Activated naive CD4-positive, alpha-beta T cell treated with anti-CD3 and anti-CD28 coated beads, Interleukin-2, amount 50 U/mL, for 72 hours (primary cell): ENCODE data around the gene NQO2. TPM values are rescaled to one million over a fixed set of nuclear protein-coding genes. Genes with fewer than 3 reads are reported as not detected.
"Not testable (repeated sequence)": the region's sequence is repeated elsewhere in the genome, so short reads cannot be mapped to it uniquely, and the experiment has no call there.

ENCODE experiments used
- ATAC-seq, 2 donors: fragments of 150-1000 bp; cut with Tn5 transposase; 2 replicates each; pipeline ENCODE4 v1.10.0; 2021; ENCODE audit warnings: mild to moderate bottlenecking in 2 of 2, moderate library complexity in 2 of 2
- DNase-seq, 2 donors: peaks; one replicate each; pipeline ENCODE4 v3.0.0; 2021 to 2022; ENCODE audit warnings: low spot score in 2 of 2
- H3K27ac Mint-ChIP-seq, 2 donors: one replicate each; pipeline ENCODE4 v1.8.0; 2022; ENCODE audit warnings: mild to moderate bottlenecking in 2 of 2, mixed read lengths in 2 of 2
- H3K36me3 Mint-ChIP-seq, 2 donors: one replicate each; pipeline ENCODE4 v1.8.0; 2022; ENCODE audit warnings: mixed read lengths in 2 of 2
- H3K9me3 Mint-ChIP-seq, 2 donors: one replicate each; pipeline ENCODE4 v1.8.0; 2022; ENCODE audit warnings: mixed read lengths in 2 of 2
- total RNA-seq, 2 donors: library from RNA; stranded (reverse); gene quantifications; one replicate each; pipeline ENCODE4 v1.2.3, GENCODE V29; 2022

Gene NQO2
- total RNA-seq, 2 donors from 2014 or later, result 33.4 to 37.5 TPM

- DNase-seq, result no peak
- ATAC-seq, result no peak
- Mint-ChIP-seq H3K36me3 (peaks cover 43 to 45% of the 10 kb centered on the region in 2 donors), H3K27ac (no peak overlapping the region), H3K9me3 (peaks cover 12 to 14% of the 10 kb centered on the region in 2 donors)
Observed at GRCh38 chr6:3014675-3015066, 15.0 kb downstream of the NQO2 start.

GRCh38 chr6:3015144-3015543, 15.4 kb downstream of the NQO2 start:
- no peak overlapping the region for H3K27ac Mint-ChIP-seq
- peaks cover 10 to 12% of the 10 kb centered on the region in 2 donors for H3K9me3 Mint-ChIP-seq
- DNase-seq, result no peak
- no peak for ATAC-seq
- H3K36me3 Mint-ChIP-seq, result peaks cover 40 to 43% of the 10 kb centered on the region in 2 donors

DNA sequence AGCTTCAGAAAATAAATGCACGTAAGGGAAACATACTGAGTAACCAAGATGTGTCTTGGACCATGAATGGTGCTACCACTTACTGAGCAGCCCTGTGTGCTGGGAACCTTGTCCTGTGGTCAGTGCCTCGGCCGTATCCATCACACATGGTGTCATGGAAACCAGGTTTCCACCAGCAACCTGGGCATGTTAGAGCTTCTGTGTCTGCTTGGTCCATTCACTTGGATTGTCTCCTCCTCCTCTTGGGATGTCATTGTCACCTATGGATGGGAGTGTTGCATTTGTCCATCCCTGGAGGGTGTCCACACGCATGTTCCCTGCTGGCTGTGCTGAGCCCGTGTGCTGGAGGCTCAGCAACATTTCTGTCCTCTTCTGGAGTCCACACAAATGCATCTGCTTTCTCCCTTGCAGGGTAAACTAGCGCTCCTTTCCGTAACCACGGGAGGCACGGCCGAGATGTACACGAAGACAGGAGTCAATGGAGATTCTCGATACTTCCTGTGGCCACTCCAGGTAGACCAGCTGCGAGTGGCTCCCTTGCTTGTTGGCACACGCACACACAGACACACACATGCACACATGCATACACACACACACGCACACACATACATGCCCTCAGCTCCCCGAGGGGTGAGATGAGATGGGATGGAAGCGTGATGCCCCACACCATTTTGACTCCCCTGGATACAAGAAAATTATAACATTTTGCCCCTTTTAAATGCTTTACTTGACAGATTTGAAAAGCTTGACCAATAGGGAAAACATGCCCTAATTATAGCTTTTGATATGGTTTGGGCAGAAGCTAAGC, 17.0 kb downstream of the NQO2 start:
- ATAC-seq, result no peak
- H3K36me3 Mint-ChIP-seq, result peaks cover 25 to 34% of the 10 kb centered on the region in 2 donors
- no peak for DNase-seq
- peaks cover under 1 to 9% of the 10 kb centered on the region in 2 donors for H3K9me3 Mint-ChIP-seq
- H3K27ac Mint-ChIP-seq, result no peak overlapping the region

- Mint-ChIP-seq H3K9me3 (peaks cover 0 to 2% of the 10 kb centered on the region in 2 donors), H3K27ac (peak overlapping the region in 1 of 2 donors; percentile 15), H3K36me3 (peaks cover 18 to 28% of the 10 kb centered on the region in 2 donors)
- no peak for ATAC-seq
- DNase-seq, result no peak
Observed at GRCh38 chr6:3017304-3017703, 17.6 kb downstream of the NQO2 start.

- Mint-ChIP-seq H3K36me3 (peaks cover 23 to 27% of the 10 kb centered on the region in 2 donors), H3K27ac (no peak overlapping the region), H3K9me3 (no peaks in the 10 kb centered on the region)
- no peak for ATAC-seq
- DNase-seq, result no peak
Observed at GRCh38 chr6:3019065-3019464, 19.4 kb downstream of the NQO2 start.

DNA sequence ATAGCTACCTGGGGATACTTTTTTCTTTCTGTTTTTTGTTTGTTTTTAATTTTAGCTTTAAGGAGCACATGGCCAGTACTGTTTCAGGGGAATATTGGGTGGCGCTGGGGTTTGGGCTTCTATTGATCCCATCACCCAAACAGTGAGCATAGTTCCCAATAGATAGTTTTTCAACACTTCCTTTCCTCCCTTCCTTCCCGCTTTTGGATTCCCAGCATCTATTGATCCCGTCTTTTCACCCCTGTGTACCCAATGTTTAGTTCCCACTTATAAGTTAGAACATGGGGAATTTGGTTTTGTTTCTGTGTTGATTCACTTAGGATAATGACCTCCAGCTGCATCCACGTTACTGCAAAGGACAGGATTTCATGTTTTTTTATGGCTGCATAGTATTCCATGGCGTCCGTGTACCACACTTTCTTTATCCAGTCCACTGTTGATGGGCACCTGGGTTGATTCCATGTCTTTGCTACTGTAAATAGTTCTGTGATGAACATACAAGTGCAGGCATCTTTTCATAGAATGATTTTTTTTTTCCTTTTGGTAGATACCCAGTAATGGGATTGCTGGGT, 20.1 kb downstream of the NQO2 start:
- DNase-seq, result no peak
- Mint-ChIP-seq H3K27ac (no peak overlapping the region), H3K9me3 (no peaks in the 10 kb centered on the region), H3K36me3 (peaks cover 23 to 24% of the 10 kb centered on the region in 2 donors)
- no peak for ATAC-seq

DNA sequence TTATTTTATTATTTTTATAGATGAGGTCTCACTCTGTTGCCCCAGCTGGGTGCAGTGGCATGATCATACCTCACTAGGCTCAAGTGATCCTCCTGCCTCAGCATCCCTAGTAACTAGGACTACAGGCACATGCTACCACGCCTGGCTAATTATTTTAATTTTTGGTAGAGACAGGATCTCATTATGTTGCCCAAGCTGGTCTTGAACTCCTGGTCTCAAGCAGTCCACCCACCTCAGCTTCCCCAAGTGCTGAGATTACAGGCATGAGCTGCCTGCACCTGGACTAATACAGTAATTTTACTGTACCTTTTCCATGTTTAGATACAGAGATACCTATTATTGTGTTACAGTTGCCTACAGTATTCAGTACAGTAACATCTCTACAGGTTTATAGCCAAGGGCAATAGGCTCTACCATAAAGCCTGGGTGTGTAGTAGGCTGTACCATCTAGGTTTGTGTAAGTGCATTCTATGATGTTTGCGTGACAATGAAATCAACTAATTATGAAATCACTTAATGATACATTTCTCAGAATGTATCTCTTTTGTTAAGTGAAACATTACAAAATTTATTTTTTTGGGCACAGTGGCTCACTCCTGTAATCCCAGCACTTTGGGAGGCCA, 21.4 kb downstream of the NQO2 start:
- ATAC-seq, H3K9me3 Mint-ChIP-seq, H3K27ac Mint-ChIP-seq, DNase-seq: not testable (repeated sequence)
- peaks cover 23 to 24% of the 10 kb centered on the region in 2 donors for H3K36me3 Mint-ChIP-seq

DNA sequence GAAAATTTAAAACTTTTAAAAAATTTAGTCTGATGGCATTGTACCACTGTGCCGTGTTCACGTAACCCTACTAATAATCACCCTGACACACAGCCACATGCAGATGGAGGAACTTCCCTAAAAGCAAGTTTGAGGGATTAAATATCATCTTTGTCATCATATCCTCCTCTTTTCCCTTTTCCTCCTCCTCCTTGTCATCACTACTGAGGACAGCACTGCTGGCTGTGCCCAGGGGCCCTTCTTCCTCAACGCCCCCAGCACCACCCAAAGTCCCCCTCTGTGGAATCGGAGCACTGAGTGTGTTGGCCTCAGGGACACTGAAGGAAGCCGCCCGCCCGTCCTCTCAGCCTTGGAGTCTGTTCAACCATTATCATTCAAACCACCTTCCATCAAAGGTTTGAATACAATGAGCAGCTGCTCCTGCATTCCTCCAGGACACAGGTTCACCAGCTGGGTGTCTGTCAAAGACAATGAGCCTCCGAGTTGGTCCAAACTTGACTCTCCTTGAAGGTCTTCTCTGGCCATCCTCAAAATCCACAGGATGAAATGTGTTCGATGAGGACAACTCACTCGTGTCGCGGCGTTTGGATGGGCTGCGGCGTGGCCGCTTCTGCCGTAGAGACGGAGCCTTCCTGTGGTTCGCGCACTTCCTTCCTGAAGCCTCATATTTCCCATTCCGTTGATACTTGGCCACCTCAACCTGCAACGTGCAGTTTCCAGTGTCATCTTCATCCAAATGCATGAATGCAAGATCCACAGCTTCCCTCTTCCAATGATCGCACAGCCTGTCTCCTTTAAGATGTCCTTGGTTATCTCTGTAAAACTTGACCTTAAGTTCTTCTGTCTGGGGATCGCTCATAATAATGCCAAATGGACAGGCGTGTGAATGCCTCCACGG, 23.3 kb downstream of the NQO2 start:
- peak; percentile 16 to 33 for ATAC-seq
- Mint-ChIP-seq H3K36me3 (peaks cover 17 to 24% of the 10 kb centered on the region in 2 donors), H3K9me3 (no peaks in the 10 kb centered on the region), H3K27ac (peak overlapping the region; percentile 88 to 97)
- peak; percentile 26 to 64 for DNase-seq

GRCh38 chr6:3023663-3024483, 24.2 kb downstream of the NQO2 start:
- Mint-ChIP-seq H3K36me3 (peaks cover 17 to 24% of the 10 kb centered on the region in 2 donors), H3K27ac (peak overlapping the region; percentile 88 to 97), H3K9me3 (no peaks in the 10 kb centered on the region)
- ATAC-seq, result peak; percentile 92 to 97
- peak; percentile 83 for DNase-seq

DNA sequence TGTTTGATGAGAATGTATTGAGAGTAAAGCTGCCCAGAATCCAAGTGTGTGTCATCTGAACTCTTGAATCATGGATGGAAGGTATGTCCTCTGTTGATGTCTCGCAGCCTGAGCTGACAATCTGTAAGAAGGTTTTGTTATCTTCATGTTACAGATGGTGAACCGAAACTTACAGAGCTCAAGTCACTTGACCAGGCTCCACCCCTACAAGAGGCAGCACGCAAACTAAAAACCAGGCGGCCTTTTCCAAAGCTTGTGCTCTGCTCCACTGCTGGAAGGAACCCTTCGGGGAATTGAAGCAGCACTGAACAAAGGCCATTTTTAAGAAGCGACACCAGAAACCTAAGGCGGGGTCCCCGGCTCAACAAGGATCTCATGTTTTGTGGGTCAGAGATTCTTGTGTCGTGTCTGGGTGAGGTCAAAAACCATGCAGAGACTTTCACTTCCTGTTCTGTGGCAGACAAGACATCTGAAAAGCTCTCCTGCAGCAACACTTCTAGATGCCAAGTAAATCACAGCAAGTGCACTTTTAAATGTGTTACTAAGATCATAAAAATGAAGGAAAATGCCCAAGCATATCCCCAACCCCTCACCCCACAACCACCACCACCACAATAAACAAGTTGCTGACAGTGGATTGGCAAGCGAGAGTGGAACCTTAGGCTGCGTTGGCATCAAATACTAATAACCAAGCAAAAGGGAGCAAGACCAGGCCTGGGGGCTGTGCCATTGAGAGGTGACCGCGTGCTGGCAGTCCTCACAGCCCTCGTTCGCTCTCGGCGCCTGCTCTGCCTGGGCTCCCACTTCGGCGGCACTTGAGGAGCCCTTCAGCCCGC, 27.3 kb downstream of the NQO2 start:
- no peaks in the 10 kb centered on the region for H3K9me3 Mint-ChIP-seq
- peak in 1 of 2 donors; percentile 31 for ATAC-seq
- DNase-seq, result no peak
- H3K36me3 Mint-ChIP-seq, result peaks cover 13 to 17% of the 10 kb centered on the region in 2 donors
- peak overlapping the region; percentile 66 to 83 for H3K27ac Mint-ChIP-seq

GRCh38 chr6:3028156-3028555, 28.5 kb downstream of the NQO2 start:
- not testable (repeated sequence) for H3K9me3 Mint-ChIP-seq, ATAC-seq, DNase-seq, H3K27ac Mint-ChIP-seq
- H3K36me3 Mint-ChIP-seq, result peaks cover 7 to 12% of the 10 kb centered on the region in 2 donors

GRCh38 chr6:3031857-3032640, 32.4 kb downstream of the NQO2 start:
- peaks cover 0 to 3% of the 10 kb centered on the region in 2 donors for H3K36me3 Mint-ChIP-seq
- DNase-seq (no peak), ATAC-seq (peak in 1 of 2 donors; percentile 39)
- no peak overlapping the region for H3K27ac Mint-ChIP-seq
- peaks cover 0 to 3% of the 10 kb centered on the region in 2 donors for H3K9me3 Mint-ChIP-seq

DNA sequence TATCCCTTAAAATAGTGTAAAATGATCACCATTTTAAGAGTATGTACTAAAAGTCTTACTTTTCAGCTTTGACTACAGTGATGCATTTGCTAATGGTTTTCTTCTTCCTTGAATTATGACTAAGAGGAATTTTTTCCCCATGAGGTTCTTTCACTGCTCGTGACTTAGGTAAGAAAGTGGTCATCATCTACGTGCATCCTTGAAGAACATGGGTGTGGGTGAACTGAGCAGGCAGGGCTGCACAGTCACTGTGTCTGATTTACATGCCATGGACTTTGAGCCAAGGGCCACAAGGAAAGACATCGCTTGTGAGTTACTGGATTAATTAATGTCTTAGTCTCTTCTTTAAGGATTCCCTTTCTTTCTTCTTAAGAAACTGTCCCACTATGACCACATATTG, 33.3 kb downstream of the NQO2 start:
- H3K9me3 Mint-ChIP-seq, result peaks cover 0 to 3% of the 10 kb centered on the region in 2 donors
- ATAC-seq, result no peak
- no peaks in the 10 kb centered on the region for H3K36me3 Mint-ChIP-seq
- no peak for DNase-seq
- no peak overlapping the region for H3K27ac Mint-ChIP-seq

DNA sequence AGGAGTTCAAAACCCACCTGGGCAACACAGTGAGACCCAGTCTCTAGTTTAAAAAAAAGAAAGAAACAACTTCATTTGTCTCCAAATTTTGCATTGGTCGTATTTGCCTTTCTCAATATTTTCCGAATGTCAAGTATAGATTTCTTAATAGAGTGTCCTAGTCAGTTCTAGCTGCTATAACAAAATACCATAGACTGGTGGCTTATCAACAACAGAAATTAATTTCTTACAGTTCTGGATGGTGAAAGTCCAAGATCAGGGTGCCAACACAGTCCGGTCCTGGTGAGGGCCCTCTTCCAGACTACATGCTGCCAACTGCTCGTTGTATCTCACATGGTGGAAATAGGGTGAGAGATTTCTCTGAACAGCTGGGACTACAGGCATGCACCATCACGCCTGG, 34.0 kb downstream of the NQO2 start:
- Mint-ChIP-seq H3K27ac (no peak overlapping the region), H3K9me3 (peaks cover 0 to 3% of the 10 kb centered on the region in 2 donors), H3K36me3 (no peaks in the 10 kb centered on the region)
- DNase-seq (no peak), ATAC-seq (no peak)
